Activated CD4-positive, alpha-beta T cell treated with anti-CD3 and anti-CD28 coated beads, Interleukin-2, amount 50 U/mL, for 1 hour (primary cell): Measurements from ENCODE around the gene PLCB1.
"Not testable (repeated sequence)": the region's sequence is repeated elsewhere in the genome, so short reads cannot be mapped to it uniquely, and the experiment has no call there.

Experiments
- DNase-seq: peaks from one replicate; pipeline ENCODE4 v3.0.0-alpha.2; 2020

PLCB1 gene

GRCh38 chr20:8803941-8804340 is 671.9 kb downstream of the PLCB1 start:
- no peak for DNase-seq

GRCh38 chr20:8805737-8806442 is 673.8 kb downstream of the PLCB1 start:
- no peak for DNase-seq

- DNase-seq: no peak
Measured at GRCh38 chr20:8807480-8808201, 675.6 kb downstream of the PLCB1 start.

DNA sequence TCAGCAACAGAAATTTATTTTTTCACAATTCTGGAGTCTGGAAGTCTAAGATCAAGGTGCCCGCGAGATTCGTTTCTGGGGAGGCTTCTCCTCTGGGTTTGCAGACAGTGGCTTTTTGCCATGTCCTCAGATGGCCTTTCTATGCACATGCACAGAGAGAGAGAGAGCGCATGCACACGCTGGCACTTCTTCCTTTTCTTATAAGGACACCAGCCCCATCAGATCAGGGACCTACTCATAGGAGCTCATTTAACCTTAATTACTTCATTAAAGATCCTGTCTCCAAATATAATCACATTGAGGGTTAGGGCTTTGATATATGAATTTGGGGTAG is 676.1 kb downstream of the PLCB1 start:
- DNase-seq: no peak

DNA sequence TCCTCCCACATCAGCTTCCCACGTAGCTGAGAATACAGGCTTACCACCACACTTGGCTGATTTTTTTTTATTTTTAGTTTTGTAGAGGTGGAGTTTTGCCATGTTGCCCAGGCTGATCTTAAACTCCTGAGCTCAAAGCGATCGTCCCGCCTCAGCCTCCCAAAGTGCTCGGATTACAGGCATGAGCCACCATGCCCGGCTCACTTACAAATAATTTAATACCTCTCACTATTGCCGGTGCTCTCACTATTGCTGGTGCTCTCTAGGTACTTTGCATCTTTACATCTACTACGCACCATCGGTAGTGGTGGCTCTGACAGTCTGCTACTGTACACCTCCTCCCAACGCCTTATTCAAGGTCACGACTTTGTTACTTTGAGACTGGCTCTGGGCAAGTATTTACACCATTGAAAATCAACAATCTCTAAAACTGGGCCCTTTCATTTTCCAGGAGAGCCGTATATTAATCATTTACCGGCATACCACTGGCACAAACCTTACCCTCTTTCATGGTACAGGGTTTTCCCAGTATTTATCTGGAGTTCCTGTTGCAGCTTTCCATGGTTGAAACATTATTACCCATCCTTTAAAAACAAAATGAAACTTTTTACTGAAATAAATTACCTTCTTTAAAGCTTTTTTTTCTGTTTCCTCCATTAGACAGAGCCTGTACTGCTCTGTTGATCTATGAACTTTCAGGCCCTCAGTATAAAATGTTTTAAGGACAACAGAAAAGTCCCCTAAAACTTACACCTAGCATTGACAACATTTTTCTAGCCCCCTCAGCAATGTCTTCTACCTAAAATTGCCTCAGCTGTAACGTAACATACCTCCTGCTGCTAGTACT is 677.3 kb downstream of the PLCB1 start:
- no peak for DNase-seq

DNA sequence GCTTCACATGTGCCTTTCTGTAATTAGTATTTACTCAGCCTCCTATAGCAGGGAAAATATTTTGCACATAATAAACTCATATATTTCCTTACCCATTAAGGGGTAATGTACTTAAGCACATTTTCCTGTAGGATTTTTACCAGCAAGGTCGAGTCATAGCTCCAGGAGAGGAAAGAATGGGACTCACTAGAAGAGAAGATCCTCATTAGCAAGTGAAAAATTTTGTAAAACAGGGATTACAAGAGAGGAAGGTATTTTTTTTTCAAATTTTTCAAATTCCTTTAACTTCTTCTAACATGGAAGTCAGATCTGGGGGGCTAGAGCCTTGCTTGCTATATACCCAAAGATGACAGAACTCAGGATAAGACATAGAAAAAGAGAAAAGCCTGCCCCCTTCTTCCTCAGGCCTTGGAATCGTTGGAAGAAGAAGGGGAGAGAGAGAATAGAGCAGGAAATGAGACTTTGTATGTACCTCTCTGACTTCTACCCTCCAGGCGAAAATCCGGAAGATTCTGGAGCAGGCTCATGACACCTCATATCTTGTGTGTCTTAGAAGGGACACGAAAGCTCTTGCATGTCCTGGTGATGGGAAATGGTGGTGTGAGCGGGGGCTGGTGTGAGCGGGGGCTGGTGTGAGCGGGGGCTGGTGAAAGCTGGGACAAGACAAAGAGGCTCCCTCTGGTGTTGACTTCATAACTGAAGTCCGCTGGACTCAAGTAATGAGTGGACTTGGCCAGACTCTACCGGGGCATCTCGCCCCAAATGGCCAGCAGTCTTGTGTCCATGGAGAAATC is 679.9 kb downstream of the PLCB1 start:
- no peak for DNase-seq

DNA sequence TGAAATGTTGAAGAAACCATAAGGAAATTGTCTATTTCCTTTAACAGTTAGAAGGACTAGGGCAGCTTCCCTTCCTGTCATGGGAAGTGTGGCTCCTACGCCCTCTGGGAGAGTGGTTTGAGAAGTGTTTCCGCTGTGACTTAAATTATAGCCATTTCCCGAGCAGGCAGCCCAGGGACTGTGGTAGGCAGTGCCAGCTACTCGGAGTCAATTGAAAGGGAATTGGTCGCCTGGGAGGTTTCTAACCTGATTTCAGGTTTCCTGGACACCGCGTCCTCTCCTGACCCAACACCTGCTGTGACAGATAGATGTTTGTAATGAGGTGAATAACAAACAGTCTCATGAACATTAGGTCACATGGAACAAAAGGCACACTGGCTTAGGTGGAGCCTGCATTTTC is 680.8 kb downstream of the PLCB1 start:
- no peak for DNase-seq

- DNase-seq: no peak
Measured at GRCh38 chr20:8815208-8815607, 683.1 kb downstream of the PLCB1 start.

- DNase-seq: no peak
Measured at GRCh38 chr20:8829256-8829655, 697.2 kb downstream of the PLCB1 start.

GRCh38 chr20:8834294-8834693 is 702.2 kb downstream of the PLCB1 start:
- not testable (repeated sequence) for DNase-seq

GRCh38 chr20:8834851-8835250 is 702.8 kb downstream of the PLCB1 start:
- no peak for DNase-seq

GRCh38 chr20:8837396-8837795 is 705.3 kb downstream of the PLCB1 start:
- no peak for DNase-seq

DNA sequence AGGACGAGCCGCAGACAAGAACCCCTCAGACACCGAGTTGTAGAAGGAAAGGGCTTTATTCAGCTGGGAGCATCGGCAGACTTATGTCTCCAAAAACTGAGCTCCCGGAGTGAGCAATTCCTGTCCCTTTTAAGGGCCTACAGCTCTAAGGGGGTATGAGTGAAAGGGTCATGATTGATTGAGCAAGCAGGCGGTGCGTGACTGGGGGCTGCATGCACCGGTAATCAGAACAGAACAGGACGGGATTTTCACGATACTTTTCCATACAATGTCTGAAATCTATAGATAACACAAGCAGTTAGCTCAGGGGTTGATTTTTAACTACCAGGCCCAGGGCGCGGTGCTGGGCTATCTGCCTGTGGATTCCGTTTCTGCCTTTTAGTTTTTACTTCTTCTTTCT is 710.5 kb downstream of the PLCB1 start:
- no peak for DNase-seq

- no peak for DNase-seq
Measured at GRCh38 chr20:8844179-8844578, 712.1 kb downstream of the PLCB1 start.

DNA sequence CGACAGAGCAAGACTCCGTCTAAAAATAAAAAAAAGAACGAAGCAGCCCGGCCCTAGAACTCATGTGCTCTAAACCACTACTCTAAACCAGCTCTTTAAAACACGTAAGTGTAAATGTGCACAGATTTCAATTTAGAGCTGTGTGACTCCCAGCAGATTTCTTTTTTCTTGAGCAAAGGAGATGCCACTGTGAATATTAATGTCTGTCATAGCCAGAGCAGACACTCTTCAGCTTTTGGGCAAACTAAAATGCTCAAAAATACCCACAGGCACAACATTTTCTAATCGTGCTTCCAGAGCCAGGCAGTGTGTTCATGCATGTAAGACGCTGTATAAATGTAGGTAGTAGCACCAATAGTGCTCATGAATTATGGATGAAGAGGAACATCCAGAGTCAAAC is 717.9 kb downstream of the PLCB1 start:
- DNase-seq: no peak

- DNase-seq: no peak
Measured at GRCh38 chr20:8851446-8851845, 719.4 kb downstream of the PLCB1 start.

DNA sequence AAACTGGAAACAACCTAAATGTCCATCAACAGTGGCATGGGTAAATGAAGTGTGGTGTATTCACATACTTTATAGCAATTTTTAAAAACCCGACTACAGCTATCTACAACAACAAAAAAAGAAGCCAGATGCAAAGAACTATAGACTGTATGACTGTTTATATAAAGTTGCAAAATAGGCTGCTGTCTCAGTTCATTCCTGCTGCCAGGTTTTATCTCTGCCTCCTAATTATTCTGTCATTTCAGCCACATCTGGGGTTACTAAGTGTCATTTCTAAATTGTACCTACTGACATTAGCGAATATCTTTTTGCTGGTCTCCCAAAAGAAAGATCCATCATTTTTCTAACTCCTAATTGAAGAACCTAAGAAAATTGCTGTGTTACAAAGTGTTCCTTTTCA is 719.9 kb downstream of the PLCB1 start:
- DNase-seq: not testable (repeated sequence)

DNA sequence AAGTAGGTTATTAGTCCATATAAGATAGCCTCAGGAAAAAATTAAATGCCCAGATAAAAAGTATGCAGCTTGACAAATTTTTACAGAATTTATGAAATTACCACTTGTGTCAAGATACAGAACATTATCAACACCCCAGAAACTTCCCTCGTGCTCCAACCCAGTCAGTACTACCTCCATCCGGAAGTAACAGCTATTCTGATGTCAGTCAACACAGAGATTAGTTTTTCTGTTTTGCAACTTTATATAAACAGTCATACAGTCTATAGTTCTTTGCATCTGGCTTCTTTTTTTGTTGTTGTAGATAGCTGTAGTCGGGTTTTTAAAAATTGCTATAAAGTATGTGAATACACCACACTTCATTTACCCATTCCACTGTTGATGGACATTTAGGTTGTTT is 721.1 kb downstream of the PLCB1 start:
- not testable (repeated sequence) for DNase-seq

GRCh38 chr20:8853805-8854338 is 721.8 kb downstream of the PLCB1 start:
- DNase-seq: no peak

- DNase-seq: no peak
Measured at GRCh38 chr20:8854571-8854970, 722.5 kb downstream of the PLCB1 start.

DNA sequence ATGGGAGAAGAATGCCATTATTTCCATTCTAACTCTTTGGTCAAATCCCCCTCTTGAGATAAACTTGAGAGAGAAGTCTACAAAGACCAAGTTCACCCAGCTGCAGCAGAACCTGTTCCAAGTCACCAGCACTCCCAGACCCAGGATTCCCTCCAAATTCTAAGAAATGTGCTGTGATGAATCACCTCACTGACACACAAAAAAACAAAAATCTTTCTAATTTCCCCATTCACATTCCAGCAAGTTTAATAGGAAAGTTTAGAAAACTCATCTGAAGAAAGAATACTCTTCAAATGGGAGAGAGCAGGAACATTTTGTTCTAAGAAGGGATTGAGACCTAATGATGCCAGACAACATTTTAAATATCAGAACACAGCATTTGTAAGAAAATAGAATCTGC is 723.2 kb downstream of the PLCB1 start:
- no peak for DNase-seq

- no peak for DNase-seq
Measured at GRCh38 chr20:8856668-8857067, 724.6 kb downstream of the PLCB1 start.
